Measurements from ENCODE around the gene MRPS2.
"Not testable (repeated sequence)": the region's sequence is repeated elsewhere in the genome, so short reads cannot be mapped to it uniquely, and the experiment has no call there.

The MRPS2 gene

DNA sequence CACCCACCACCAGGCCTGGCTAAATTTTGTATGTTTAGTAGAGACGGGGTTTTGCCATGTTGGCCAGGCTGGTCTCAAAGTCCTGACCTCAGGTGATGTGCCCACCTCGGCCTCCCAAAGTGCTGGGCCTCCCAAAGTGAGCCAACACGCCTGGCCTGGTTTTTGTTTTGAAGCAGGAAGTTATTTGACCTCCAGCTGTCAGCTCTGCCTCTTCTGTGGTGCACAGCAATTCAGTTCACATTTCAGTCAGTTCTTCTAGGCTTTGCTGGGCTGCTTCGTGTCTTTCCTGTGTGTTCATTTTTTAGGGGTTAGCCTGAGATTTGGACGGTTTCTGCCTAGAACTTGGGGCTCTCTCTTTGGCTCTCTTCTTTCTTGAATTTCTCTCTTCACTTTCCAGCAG is 29.7 kb downstream of the MRPS2 start:
- no peak for DNase-seq

DNA sequence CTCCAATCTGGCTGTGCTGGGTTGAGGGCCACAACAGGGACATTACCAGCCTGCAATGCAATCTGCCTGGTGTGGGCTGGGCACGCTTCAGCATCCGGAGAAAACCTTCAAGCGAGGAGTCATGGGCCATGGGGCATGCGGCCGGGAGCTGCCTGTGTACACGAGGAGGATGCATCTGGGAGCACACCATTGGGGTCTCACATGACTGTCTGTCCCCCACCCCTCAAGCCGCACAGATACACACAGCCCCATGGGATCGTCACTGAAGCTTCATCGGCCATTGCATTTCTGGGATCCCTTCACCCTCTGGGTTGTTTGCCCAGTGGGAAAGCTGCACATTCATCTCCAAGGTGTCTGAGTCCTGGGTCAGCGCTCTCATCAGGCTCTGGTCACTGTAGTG is 30.6 kb downstream of the MRPS2 start:
- no peak for DNase-seq

DNA sequence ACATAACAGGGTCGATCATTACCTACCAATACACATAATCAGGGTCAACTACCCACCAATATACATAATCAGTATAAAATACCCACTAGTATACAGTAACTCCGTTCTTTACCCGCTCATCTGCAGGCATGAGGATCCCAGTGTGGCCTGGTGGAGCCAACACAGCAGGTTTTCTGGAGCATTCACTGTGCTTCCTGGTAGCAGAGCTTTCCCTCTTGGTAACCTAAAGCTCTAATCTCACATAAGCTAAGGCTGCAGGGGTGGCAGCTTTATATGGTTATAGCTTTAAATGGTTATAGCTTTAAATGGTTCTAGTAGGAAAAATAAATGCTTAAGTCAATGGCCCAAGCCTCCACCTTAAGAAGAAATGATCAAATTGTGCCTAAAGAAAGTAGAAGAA is 32.6 kb downstream of the MRPS2 start:
- DNase-seq, result no peak

DNA sequence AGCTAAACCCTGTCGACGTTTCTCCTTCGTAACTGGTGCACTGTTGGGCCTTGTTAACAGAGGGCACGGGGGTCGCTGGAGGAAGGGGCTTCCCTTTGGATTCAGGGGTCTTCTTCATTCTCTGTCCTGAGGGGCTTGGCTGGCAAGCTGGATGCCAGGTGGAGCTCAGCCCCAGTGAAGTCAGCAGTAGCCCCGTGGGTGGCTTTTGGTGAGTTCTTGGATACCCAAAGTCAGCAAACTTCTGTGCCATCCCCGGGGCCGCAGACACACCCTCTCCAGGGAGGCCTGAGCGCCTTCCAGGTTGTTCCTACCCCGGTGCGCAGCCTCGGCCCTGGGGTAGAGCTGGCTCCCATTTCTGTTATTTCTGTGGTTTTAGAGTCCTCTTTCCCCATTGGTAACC is 33.2 kb downstream of the MRPS2 start:
- DNase-seq, result no peak

DNA sequence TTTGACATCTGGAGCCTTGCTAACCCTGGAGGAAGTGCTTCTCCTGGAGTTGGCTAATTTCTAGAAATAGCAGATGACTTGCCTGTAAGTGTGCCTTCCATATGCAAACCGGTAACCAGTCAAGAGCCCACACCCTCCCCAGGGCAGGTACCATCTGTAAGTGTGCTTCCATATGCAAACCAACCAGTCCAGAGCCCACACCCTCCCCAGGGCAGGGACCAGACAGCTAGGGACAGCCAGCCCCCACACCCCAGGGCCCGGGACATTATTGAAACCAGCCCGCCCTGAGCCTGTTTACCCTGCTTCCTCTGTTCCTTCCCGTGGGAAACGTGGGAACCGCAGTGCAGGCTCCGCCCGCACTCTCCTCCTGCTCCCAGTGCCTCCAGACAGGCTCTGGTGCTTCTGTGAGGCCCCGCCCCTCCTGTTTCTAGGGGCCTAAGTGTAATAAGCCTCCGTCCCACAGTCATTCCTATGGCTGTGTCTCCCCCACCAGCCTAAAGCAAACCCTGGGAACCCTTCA is 33.8 kb downstream of the MRPS2 start:
- not testable (repeated sequence) for DNase-seq

DNA sequence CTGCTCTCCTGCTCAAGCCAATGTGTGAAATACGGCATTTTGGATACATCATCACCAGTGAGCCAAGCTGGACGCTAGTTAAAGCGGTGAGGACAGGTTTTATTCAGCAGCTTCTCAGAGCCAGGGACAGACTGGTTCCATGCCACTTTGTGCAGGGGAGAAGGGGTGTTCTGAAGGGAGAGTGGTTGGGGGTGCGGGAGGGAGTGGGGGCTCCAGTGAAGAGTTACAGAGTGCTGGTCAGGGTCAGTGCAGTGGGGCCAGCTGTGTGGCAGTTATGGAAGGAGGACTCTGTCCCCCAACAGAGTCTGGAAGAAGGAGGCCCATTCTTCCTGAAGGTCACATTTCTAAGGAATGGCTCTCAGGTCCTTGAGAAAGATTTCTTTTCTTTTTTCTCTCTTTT is 34.3 kb downstream of the MRPS2 start:
- DNase-seq, result not testable (repeated sequence)

DNA sequence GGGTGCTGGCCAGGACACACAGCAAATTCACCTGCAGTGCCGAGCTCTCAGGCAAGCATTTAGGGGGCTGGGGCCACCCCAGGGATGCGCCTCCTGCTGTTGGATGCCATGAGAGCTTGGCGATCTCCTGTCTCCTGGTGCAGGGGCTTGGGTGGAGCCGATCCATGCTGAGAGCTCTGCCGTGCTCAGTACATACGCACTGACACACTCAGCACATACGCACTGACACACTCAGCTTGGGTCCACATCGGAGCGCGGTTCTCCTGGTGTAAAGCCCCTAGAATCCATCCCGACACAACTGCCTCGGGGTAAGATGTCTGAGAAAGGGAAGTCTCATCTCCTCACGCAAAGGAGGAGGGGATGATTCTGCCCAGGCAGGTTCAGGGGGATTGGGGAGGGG is 35.1 kb downstream of the MRPS2 start:
- not testable (repeated sequence) for DNase-seq

DNA sequence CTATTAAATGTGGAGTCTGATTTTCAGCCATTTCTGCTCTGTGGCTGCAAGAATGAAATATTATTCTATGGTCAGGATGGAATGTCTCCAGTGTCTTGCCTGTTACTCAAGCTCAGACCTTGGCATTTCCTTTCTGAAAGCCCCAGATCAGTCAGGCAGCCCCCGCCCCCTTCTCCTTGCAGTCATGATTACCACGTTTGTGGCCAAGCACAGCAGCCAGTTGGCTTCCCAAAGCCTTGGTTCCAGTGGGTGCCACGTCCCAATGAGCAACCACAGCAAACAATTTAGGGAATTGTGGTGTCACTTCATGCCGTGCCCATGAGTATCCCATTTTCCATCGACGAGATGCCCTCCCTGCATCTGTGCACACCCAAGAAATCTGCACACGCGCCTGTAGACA is 35.7 kb downstream of the MRPS2 start:
- DNase-seq, result no peak

DNA sequence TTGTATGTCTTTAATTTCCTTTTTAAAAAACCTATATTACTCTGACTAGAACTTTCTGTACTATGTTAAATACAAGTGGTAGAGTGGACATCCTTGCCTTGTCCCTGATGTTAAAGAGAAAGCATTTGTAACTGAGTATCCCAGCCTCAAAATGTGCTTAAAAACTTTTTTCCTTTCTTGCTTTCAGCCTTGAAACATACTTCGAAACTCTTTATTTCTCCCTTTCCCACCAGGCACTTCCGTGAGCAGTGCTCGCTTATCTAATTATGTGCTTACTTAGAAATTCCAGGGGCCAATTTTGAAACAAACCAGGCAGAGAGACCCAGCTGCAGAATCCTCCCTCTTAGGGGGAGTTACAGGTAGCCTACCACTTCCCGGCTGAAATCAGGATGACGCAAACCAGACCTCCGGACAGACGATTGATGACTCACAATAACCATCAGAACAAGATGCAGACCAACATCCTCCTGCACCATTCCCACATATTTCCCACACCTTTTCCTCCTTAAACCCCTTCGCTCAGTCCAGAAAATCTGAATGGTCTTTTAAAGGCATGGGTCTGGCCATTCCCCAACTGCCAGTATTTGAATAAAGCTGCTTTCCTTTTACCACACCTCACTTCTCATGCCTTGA is 42.9 kb downstream of the MRPS2 start:
- not testable (repeated sequence) for DNase-seq

DNA sequence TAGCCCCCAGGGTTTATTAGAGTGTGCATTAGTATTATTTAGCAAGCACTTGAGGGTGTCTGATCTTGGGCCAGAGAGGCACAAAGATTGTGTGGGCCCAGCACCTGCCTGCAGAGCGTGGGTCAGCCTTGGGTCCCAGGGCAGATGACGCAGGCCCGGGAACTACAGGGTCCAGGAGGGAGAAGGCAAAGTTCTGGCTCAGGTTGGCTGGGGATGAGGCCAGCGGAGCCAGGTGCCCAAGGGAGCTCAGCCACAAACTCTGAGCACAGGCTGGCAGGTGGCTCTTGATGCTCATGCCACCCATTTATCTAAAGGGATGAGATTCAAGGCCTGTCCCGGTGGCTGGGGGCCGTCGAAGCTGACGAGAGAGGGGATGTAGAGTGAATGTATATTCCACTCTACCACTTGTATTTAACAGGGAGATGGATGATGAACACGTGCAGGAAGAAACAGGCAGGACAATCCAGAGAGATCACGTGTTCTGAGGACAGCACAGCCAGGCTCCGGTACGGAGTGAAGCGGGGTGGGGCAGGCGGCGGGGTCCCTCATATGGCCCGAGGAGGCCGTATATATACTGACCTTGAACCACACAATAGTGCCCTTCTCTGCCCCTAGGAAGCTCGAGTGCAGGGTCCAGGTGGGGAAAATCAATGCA is 44.6 kb downstream of the MRPS2 start:
- DNase-seq, result no peak

DNA sequence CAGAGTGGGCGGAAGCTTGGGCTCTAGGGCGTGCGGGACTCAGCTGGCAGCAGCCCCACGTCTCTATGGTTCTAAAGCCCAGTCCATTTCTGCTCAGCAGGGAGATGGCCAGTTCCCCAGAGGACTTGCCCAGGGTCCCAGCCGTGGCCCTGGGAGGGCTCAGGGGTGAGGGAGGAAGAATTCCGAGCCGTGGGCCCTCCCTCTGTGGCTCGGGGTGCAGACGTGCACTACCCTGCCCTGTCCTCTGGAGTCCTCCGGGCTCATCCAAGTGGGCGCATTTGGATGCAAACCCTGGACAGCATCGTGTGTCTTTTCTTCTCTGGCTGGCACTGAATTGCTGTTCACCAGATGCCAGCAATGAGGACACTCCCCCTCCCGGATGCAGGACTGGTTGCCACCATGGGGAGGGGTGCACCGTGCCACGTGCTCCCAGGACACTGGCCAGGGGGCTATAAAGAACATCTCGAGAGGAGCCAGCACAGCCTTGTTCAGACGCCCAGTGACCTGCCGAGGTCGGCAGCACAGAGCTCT is 45.2 kb downstream of the MRPS2 start, which contains the start of gene OBP2A:
Gene OBP2A, plus strand, starts transcription at position 481 of the 531 bp plus-strand sequence. CDS start 55 bp downstream, outside the sequence.
- DNase-seq, result not testable (repeated sequence)

DNA sequence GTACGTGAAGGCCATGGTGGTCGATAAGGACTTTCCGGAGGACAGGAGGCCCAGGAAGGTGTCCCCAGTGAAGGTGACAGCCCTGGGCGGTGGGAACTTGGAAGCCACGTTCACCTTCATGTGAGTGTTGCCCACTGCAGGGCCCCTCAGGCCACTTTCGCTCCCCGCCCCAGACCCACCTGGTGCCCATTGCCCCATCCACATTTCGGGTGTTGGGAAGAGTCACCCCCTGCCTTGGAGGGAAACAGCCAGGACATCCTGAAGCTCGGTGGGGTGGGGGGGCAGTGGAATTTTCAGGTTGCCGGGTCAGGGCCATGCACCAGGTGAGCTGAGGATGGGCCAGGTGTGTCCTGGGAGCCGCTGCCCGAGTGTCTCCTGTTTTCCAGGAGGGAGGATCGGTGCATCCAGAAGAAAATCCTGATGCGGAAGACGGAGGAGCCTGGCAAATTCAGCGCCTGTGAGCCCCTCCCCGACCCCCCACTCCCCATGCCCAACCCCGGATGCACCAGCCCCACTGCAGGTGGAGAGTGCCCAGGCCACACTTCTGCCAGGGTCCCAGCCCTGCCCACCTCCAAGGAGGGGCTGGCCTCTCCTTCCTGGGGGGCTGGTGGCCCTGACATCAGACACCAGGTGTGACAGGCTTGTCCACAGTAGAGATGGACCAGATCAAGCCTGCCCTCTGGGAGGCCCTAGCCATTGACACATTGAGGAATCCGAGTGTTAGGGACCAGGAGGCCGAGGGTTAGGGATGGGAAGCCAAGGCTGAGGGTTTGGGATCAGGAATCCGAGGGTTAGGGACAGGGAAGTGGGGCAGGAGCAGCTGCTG is 46.5 kb downstream of the MRPS2 start:
- DNase-seq, result not testable (repeated sequence)

DNA sequence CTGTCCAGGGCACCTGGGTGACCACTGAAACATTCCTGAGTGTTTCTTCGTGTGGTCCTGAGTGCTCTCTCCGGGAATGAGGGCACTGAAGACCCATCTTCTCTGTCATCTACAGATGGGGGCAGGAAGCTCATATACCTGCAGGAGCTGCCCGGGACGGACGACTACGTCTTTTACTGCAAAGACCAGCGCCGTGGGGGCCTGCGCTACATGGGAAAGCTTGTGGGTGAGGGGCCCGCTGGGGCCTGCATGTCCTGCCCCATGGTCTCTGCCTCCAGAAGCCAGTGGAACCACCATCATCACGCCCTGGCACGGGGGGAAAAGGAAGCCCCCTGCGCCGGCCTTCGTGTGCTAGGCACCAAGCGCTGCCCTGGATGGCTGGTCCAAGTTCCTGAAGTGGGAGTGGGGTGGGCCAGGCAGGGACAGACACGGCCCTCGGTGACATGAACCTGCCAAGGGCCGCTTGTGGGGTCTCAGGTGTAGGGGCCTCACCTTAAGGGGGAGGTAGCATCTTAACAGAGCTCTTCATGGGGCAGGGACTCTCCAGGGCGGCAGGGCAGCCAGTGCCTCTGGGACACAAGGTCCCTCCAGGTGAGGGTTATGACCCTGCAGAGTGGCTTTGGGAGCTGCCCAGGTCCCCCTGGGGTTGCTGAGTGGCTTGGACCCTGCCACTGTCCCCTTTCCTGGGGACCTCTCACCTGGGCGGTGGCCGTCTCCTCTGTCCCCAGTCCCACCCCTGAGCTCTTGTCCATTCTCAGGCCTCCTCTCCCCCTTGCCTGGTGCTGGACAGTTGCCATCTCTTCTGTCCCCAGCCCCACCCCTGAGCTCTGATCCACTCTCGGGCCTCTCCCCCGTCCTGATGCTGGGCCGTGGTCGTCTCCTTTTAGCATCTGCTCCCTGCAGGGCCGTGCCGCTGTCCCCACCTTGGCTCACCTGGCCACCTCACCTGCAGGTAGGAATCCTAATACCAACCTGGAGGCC is 47.6 kb downstream of the MRPS2 start:
- DNase-seq, result no peak

DNA sequence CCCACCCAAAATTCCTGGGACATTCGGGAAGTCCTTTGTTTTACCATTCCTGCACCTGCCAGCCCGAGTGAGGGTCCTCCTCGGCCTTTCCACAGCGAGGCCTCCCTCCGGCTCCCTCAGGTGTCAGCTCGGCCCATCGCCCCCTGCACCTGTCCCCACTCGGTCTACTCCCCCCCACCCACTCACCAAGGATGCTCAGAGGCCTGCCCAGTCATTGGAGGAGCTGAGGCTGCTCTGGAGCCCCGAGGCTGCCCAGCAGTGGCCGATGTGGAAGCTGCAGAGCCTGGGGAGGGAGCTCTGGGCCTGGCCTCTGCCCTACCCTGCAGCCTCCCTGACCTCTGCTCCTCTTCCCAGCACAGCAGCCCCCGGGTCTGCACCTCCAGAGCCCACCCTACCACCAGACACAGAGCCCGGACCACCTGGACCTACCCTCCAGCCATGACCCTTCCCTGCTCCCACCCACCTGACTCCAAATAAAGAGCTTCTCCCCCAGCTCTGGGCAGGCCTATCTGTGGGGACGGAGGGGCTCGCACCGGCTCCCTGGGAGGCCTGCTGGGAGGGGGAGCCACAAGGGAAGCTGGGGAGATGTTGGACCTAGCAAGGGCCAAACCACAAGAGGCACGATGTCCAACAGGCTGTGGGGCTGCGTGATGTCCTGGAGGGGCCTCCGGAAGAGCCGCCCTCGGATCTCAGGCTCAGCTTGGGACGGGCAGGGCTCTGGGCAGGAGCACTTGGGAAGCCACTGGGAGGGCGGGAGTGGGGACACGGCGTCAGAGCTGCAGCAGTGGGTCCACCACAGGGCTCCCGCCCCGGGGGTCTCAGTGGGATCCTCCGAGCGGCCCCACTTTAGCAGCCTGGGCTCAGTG is 49.2 kb downstream of the MRPS2 start:
- DNase-seq, result not testable (repeated sequence)

DNA sequence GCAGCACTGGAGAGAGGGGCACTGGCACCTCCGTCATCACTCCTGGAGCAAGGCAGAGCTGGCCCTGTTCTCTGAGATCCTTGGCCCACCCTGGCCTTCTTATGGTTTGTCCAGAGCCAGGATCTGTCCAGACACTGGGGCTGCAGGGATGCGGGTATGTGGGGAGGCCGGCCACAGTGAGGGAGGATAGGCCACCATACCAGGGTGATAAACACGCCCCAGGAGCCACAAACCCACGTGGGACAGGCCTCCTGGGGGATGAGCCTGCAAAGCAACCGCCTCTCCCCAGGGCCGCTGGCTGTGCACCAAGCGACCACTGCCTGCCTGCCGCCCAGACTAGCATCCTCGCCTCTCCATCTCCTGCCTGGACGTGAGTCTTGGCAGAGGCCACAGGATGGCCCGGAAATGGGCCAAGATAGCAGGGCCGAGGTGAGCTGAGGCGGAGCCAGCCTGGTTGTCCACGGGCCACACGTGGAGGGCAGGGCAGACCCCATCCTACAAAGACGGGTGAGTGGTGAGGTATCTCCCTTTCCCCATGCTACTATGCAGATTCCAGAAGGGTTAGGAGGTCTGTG is 49.9 kb downstream of the MRPS2 start:
- DNase-seq, result no peak

DNA sequence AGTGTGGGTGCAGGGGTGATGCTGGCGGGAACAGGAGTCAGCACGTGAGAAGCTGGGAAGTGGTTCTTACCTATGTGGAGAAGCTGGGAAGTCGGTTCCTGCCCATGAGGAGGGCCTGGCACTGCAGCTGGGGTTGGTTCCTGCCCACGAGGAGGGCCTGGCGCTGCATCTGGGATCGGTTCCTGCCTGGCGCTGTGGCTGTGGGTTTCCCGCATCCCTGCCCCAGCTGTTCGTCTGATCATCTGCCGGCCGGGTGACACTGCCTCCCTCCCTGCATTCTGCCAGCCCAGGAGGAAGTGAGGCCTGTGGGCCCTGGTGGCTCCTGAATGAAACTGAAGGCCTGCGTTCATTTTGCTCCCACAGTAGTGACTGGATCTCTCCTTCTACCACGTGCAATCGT is 50.5 kb downstream of the MRPS2 start:
- no peak for DNase-seq

DNA sequence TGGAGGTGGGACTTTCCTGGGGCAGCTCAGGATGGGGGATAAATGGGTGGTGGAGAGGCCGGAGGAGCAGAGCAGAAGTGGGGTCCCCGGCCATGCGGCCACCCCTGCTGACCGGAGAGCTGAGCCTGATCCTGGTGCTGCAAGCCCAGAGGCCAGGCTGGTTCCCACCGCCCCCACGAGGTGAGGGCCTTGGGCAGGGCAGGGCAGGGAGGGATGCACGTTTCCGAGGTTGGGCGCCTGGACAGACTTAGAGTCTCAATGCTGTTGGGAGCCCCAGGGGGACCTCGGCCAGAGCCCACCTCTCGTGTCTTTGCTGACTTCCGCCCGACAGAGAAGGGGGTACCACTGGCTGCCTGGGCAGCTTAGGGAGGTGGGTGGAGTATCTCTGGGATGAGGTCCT is 51.0 kb downstream of the MRPS2 start:
- no peak for DNase-seq

DNA sequence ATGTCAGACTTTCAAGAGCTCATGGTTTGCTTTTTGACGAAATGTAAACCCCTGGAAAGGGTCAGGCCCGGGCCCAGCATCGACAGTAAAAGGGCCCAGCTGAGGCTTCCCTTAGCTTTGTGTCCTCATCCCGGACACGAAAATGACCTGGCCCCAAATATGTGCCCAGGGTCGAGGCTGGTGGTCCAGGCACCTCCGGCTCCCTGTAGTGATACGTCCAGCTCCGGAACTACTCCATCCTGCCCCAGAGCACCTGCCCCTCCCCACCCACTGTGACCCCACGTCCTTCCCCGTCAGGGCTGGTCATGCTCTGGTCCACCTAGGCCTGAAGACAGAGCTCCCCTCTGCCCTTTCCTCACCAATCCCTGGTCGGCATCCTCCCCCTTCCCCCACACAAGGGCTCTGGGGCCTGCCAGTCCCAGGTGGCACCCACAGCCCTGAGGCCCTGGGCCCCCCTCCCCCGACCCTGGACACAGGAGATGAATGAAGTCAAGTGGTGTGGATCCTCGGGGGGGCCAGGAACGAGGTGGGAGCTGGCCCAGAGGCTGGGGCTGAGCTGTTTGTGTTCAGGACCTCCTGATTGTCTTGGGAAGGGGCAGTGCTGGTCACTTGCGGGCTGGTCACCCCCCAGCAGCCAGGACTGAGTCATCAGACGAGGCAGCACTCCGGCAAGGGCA is 51.7 kb downstream of the MRPS2 start:
- no peak for DNase-seq

DNA sequence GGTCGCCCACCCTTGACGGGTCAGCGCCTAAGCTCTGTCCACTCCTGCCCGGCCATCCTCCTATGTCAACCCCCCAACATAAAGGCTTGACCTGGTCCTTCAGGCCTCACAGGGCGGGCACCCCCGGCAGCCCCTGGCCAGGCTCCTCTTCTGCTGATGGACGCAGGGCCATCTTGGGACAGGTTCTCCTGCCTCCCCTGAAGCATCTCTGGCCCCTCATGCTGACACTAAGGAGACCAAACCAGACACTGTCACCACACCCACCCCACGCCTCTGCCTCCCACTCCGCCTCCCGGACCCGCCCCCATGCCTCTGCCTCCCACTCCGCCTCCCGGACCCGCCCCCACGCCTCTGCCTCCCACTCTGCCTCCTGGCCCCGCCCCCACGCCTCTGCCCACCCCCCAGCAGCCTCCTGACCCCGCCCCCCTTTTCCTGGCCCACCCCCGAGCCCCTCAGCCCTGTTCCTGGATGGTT is 52.3 kb downstream of the MRPS2 start:
- DNase-seq, result no peak

Data from right kidney (tissue), 1 donor.